Suprapubic skin (tissue), 3 donors: ENCODE results near the gene ANKRD17.

Experiments
- POLR2A ChIP-seq, 2 donors: fragments of 450-650 bp; IDR thresholded peaks; one replicate each; pipeline ENCODE4 v1.6.1; 2017; ENCODE audit warnings: antibody characterized with exemption in 2 of 2, mild to moderate bottlenecking in 2 of 2, moderate library complexity in 2 of 2
- TF ChIP-seq, protein P1 (sequence below), 2 donors: fragments of 200-600 bp in 1 of 2; fragments of 450-650 bp in 1 of 2; sonication (generic) in 1 of 2; IDR thresholded peaks; one replicate each; pipeline ENCODE4 v1.5.1; 2016 to 2019; ENCODE audit warnings: antibody characterized with exemption in 2 of 2, mild to moderate bottlenecking in 1 of 2, moderate library complexity in 1 of 2

DNA sequence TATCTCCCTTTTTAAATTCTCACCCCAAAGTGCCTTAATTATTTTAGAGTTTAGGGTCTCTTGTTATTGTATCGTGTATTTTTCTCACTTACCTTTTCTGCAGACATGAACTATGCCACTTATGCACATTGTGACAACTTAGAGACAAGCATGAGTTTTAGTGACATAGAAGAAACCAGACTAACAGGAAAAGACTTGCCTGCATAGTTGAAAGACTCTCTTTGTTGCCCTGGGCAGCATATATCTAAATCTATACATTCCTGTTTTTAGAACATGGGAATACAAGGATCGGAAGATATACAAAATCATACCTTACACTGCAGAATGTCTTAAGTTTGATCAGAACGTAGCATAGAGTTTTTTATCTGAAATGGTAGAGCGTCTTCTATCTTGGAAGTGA lies 45.1 kb upstream of the ANKRD17 start:
- TF ChIP-seq POLR2A (IDR thresholded peaks at IDR 0.05): no peak
- TF ChIP-seq, protein P1, sequence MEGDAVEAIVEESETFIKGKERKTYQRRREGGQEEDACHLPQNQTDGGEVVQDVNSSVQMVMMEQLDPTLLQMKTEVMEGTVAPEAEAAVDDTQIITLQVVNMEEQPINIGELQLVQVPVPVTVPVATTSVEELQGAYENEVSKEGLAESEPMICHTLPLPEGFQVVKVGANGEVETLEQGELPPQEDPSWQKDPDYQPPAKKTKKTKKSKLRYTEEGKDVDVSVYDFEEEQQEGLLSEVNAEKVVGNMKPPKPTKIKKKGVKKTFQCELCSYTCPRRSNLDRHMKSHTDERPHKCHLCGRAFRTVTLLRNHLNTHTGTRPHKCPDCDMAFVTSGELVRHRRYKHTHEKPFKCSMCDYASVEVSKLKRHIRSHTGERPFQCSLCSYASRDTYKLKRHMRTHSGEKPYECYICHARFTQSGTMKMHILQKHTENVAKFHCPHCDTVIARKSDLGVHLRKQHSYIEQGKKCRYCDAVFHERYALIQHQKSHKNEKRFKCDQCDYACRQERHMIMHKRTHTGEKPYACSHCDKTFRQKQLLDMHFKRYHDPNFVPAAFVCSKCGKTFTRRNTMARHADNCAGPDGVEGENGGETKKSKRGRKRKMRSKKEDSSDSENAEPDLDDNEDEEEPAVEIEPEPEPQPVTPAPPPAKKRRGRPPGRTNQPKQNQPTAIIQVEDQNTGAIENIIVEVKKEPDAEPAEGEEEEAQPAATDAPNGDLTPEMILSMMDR (IDR thresholded peaks at IDR 0.05): no peak
